Tibial nerve (tissue), 4 donors: Measurements from ENCODE around the gene PGGHG. TPM values are rescaled to one million over a fixed set of nuclear protein-coding genes. Genes with fewer than 3 reads are reported as not detected.
"Not testable (repeated sequence)": the region's sequence is repeated elsewhere in the genome, so short reads cannot be mapped to it uniquely, and the experiment has no call there.

Experiments used
- DNase-seq, 2 donors: peaks; one replicate each; pipeline ENCODE4 v3.0.0-alpha.2; 2019; ENCODE audit warnings: low spot score in 2 of 2
- H3K27ac ChIP-seq, 4 donors: fragments of 200-600 bp; sonication (generic) in 3 of 4; one replicate each; pipeline ENCODE4 v1.5.1; 2017 to 2019; ENCODE audit warnings: mild to moderate bottlenecking in 1 of 4
- H3K27me3 ChIP-seq, 2 donors: fragments of 200-600 bp; sonication (generic) in 1 of 2; one replicate each; pipeline versions ENCODE4 v1.5.1 to v1.6.0; 2017 to 2019
- H3K36me3 ChIP-seq, 3 donors: fragments of 200-600 bp; sonication (generic); one replicate each; pipeline ENCODE4 v1.5.1; 2018 to 2019
- H3K4me1 ChIP-seq, 4 donors: fragments of 200-600 bp; sonication (generic) in 3 of 4; one replicate each; pipeline ENCODE4 v1.5.1; 2017 to 2019
- H3K4me3 ChIP-seq, 4 donors: fragments of 200-600 bp; sonication (generic) in 3 of 4; one replicate each; pipeline ENCODE4 v1.5.1; 2017 to 2019; ENCODE audit warnings: mild to moderate bottlenecking in 1 of 4, moderate library complexity in 1 of 4
- H3K9me3 ChIP-seq, 4 donors: fragments of 200-600 bp; sonication (generic) in 3 of 4; one replicate each; pipeline ENCODE4 v1.5.1; 2017 to 2019
- EP300 ChIP-seq, 2 donors: sonication (generic); formaldehyde crosslinking; IDR thresholded peaks; one replicate each; pipeline ENCODE4 v1.6.1; 2017; ENCODE audit warnings: antibody characterized with exemption in 2 of 2, mild to moderate bottlenecking in 1 of 2
- POLR2A ChIP-seq, 2 donors: fragments of 450-650 bp; IDR thresholded peaks; one replicate each; pipeline ENCODE4 v1.6.1; 2017; ENCODE audit warnings: antibody characterized with exemption in 2 of 2, mild to moderate bottlenecking in 2 of 2, moderate library complexity in 2 of 2
- WGBS, 2 donors: methylation state at CpG; one replicate each; pipeline ENCODE4 v1.1.5; 2018; 5-methylcytosine and 5-hydroxymethylcytosine counted together
- total RNA-seq, 4 donors: library from RNA; depleted of rRNA; stranded (reverse); fragments of >200 nt; gene quantifications; one replicate each; pipeline ENCODE4 v1.1.0, GENCODE V29; 2016
- TF ChIP-seq, protein P1 (sequence below), 5 experiments: fragments of 200-600 bp in 3 of 5; fragments of 450-650 bp in 2 of 5; sonication (generic) in 3 of 5; IDR thresholded peaks; one replicate each; pipeline ENCODE4 v1.5.1; 2016 to 2019; ENCODE audit warnings: antibody characterized with exemption in 5 of 5, mild to moderate bottlenecking in 3 of 5, moderate library complexity in 2 of 5

The PGGHG gene
- total RNA-seq, 4 donors from 2014 or later, result 43.7 to 166 (median 55.6) TPM

DNA sequence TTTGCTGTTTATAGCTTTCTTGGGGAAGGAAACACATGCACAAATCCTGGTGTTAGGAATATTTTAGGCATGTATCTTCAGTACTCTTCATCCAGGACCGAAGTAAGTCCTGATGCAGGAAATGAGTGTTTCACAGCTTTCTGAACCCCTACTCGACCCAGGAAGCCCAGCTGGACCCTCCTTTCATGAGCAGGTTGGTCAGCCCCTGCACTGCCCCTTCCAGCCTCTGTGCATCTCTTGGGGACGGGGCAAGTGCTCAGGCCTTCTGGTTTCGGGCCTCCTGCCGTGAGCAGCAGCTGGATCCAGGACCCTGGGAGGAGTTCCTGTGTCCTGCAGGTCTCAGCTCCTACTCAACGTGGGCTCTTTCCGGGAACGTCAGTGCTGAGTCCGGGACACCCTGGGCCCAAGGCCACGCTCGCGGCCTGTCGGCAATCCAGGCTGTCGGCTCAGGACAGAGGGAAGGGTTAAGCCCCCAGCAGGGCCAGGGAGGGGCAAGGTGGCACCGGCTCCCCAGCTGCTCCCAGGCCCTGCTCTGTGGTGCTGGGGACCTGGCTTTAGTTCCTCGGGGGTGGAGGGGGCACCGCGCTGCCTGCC is 21.1 kb downstream of the PGGHG start:
- H3K27me3 ChIP-seq, DNase-seq, H3K9me3 ChIP-seq, H3K36me3 ChIP-seq: not testable (repeated sequence)
- TF ChIP-seq, protein P1, sequence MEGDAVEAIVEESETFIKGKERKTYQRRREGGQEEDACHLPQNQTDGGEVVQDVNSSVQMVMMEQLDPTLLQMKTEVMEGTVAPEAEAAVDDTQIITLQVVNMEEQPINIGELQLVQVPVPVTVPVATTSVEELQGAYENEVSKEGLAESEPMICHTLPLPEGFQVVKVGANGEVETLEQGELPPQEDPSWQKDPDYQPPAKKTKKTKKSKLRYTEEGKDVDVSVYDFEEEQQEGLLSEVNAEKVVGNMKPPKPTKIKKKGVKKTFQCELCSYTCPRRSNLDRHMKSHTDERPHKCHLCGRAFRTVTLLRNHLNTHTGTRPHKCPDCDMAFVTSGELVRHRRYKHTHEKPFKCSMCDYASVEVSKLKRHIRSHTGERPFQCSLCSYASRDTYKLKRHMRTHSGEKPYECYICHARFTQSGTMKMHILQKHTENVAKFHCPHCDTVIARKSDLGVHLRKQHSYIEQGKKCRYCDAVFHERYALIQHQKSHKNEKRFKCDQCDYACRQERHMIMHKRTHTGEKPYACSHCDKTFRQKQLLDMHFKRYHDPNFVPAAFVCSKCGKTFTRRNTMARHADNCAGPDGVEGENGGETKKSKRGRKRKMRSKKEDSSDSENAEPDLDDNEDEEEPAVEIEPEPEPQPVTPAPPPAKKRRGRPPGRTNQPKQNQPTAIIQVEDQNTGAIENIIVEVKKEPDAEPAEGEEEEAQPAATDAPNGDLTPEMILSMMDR (IDR thresholded peaks at IDR 0.05), result peak in 1 of 5 experiments; percentile 10
- peak in 1 of 2 donors; percentile 48 for TF ChIP-seq EP300 (IDR thresholded peaks at IDR 0.05)
- Histone ChIP-seq H3K27ac (peak overlapping the region; percentile 73 to 94 (median 87)), H3K4me3 (peak overlapping the region; percentile 33 to 58 (median 48)), H3K4me1 (peaks cover 0 to 64% (median 39%) of the 10 kb centered on the region in 4 donors)
- 0 to 3% methylated on average over 2 to 6 of the region's 18 CpGs for WGBS, 2 donors

DNA sequence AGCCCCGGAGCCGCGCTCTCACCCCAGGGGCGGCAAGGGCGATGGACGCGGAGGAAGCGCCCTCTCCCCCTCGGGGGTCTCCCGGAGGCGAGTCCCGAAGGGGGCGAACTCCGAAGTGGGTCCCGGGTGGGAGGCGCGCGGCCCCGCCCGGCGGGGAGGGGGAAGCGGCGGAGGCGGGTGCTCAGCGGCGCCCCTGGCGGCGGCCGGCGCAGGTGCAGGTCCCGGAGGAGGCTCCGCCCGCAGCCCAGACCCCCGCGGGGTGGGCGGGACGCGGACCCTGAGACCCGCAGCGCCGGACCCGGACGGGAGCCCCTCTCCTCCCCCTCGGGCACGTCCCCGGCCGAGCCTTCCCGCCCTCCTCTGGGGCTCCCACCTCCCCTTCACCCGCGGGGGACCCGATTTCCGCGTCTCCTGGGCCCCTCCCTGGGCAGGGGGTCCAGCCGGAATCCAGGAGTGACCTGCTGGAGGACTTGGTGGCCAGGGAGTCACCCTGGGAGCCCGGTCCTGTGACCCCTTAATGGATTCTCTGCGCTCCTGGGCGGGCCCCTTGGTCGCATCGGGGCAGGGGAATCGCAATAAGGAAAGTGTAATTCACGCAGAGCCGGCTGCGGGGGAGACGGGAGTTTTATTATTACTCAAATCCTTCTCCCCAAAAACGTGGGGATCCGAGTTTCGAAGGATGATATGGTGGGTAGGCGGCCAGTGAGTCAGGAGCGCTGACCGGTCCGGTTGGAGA is 22.3 kb downstream of the PGGHG start:
- Histone ChIP-seq H3K4me1 (peaks cover 0 to 65% (median 35%) of the 10 kb centered on the region in 4 donors), H3K4me3 (peak overlapping the region in 3 of 4 donors; percentile 29 to 47 (median 35)), H3K27ac (peak overlapping the region; percentile 66 to 92 (median 90))
- not testable (repeated sequence) for H3K9me3 ChIP-seq, DNase-seq, H3K36me3 ChIP-seq, H3K27me3 ChIP-seq
- WGBS, 2 donors, result 4% methylated on average over 5 to 9 of the region's 71 CpGs

DNA sequence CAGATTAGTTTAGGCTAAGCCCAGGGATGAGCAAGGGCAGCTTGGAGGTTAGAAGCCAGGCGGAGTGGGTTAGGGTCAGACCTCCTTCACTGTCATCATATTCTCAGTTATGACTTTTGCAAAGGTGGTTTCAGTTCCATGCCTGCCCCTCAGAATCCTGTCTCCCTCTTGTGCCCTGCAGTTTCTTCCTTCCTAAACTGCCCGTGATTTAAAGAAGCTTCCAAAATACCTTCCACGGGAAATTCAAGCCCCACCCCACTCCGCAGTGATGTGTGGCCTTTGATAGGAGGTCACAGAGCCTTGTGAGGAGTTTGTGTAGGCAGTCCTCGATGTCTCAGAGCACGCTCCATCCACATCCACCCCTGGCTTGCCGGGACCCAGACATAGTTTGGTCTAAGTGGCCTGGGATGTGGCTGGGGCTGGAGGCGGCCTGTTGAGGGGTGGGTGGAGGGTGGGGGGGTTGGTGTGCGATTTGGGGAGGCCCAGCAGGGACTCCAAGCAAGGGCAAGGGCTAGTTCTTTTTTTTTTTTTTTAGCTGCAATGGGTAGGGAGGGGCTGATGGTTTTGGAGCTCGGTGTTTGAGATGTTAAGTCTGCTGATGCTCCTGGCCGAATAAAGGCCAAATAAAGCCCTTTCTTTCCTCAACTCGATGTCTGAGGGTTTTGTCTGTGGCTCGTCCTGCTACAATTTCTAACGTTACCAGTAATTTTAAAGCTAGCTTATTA is 23.3 kb downstream of the PGGHG start:
- H3K9me3 ChIP-seq, result no peaks in the 10 kb centered on the region
- no peaks in the 10 kb centered on the region for H3K36me3 ChIP-seq
- H3K4me1 ChIP-seq, result peaks cover 0 to 67% (median 31%) of the 10 kb centered on the region in 4 donors
- TF ChIP-seq, protein P1 (IDR thresholded peaks at IDR 0.05), result no peak
- TF ChIP-seq POLR2A (IDR thresholded peaks at IDR 0.05), result no peak
- no peak for TF ChIP-seq EP300 (IDR thresholded peaks at IDR 0.05)
- peak overlapping the region in 3 of 4 donors; percentile 29 to 47 (median 35) for H3K4me3 ChIP-seq
- H3K27ac ChIP-seq, result peak overlapping the region; percentile 66 to 92 (median 90)
- no peaks in the 10 kb centered on the region for H3K27me3 ChIP-seq
- WGBS, 2 donors, result 27 to 38% methylated on average over 14 of the region's 14 CpGs
- no peak for DNase-seq

DNA sequence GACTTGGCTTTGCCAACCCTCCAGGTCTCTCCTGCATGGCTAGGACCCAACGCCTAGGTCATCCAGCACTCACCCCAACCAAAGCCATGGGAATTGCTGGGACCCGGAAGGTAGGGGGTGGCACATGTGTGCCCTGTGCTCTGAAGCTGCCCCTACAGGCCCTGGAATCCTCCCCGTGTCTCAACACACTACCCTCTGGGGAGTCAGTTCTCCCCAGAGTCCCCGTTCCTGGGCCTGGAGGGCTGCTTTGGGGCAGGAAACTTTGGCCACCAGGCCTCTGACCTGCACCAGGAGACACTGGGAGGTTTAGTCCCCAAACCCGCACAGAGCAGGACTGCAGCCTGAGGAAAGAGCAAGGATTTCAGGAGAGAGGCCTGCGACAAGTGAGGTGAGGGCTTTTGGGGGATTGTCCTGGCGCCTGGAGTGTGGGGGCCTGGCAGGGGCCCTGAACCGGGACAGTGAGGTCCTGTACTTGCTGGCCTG is 24.4 kb downstream of the PGGHG start:
- H3K36me3 ChIP-seq, result no peaks in the 10 kb centered on the region
- H3K27me3 ChIP-seq, result no peaks in the 10 kb centered on the region
- no peaks in the 10 kb centered on the region for H3K9me3 ChIP-seq
- no peak for TF ChIP-seq EP300 (IDR thresholded peaks at IDR 0.05)
- no peak for TF ChIP-seq POLR2A (IDR thresholded peaks at IDR 0.05)
- TF ChIP-seq, protein P1 (IDR thresholded peaks at IDR 0.05), result no peak
- 63 to 69% methylated on average over 6 to 8 of the region's 8 CpGs for WGBS, 2 donors
- H3K4me1 ChIP-seq, result peaks cover 0 to 64% (median 33%) of the 10 kb centered on the region in 4 donors
- H3K4me3 ChIP-seq, result peak overlapping the region in 2 of 4 donors; percentile 51 to 55
- DNase-seq, result no peak
- H3K27ac ChIP-seq, result peak overlapping the region; percentile 66 to 92 (median 90)

DNA sequence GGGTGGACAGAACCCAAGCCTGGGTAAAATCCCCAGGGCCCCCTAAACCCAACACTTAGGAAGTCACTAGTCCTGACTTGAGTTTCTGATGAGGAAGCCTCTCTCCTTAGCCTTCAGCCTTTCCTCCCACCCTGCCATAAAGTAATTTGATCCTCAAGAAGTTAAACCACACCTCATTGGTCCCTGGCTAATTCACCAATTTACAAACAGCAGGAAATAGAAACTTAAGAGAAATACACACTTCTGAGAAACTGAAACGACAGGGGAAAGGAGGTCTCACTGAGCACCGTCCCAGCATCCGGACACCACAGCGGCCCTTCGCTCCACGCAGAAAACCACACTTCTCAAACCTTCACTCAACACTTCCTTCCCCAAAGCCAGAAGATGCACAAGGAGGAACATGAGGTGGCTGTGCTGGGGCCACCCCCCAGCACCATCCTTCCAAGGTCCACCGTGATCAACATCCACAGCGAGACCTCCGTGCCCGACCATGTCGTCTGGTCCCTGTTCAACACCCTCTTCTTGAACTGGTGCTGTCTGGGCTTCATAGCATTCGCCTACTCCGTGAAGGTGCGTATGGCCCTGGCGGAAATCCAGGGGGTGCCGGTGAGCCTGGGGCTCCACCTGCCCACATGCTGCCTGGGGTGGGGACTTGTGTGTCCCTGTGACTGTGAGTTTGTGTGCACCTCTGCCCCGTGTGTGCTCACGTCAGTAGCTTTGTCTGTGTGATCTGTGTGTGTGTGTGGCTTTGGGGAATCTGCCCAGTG is 25.0 kb downstream of the PGGHG start, which contains the start of gene IFITM1:
TSS of gene IFITM1 (plus strand) at position 254 of the 767 bp plus-strand sequence. CDS start at position 385, 131 bp downstream.
- WGBS, 2 donors, result 31 to 52% methylated on average over 18 of the region's 18 CpGs
- DNase-seq, result peak in 1 of 2 donors; percentile 53
- H3K27me3 ChIP-seq, result no peaks in the 10 kb centered on the region
- H3K9me3 ChIP-seq, result no peaks in the 10 kb centered on the region
- H3K36me3 ChIP-seq, result no peaks in the 10 kb centered on the region
- H3K4me1 ChIP-seq, result peaks cover 0 to 63% (median 33%) of the 10 kb centered on the region in 4 donors
- peak within 1 kb of the TSS; percentile 40 to 55 (median 46) for H3K4me3 ChIP-seq
- peak within 1 kb of the TSS; percentile 66 to 92 (median 90) for H3K27ac ChIP-seq
- TF ChIP-seq EP300 (IDR thresholded peaks at IDR 0.05), result peak; percentile 12 to 86
- TF ChIP-seq POLR2A (IDR thresholded peaks at IDR 0.05), result peak in 1 of 2 donors; percentile 75
- TF ChIP-seq, protein P1 (IDR thresholded peaks at IDR 0.05), result no peak

DNA sequence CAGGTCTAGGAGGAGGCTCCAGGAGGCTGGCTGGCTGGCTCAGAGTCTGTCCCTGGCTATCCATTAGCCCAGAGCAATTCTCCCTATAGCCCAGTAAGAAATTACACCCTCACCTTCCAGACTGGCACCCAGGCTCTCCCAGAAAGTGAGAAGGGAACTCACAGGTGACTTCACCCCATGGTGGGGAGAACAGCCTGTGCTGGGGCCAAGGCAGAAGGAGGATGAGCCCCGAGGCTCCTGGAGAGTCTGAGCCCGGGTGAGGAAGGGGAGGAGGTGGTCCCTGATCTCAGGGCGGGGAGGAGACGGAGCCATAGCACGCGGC is 25.6 kb downstream of the PGGHG start:
- Histone ChIP-seq H3K27ac (peak overlapping the region; percentile 66 to 92 (median 90)), H3K4me3 (peak overlapping the region; percentile 40 to 55 (median 46)), H3K4me1 (peaks cover 0 to 58% (median 31%) of the 10 kb centered on the region in 4 donors)
- H3K36me3 ChIP-seq, H3K27me3 ChIP-seq, DNase-seq, H3K9me3 ChIP-seq: not testable (repeated sequence)
- 54 to 57% methylated on average over 6 of the region's 6 CpGs for WGBS, 2 donors
